ENCODE data around the gene CYP11A1. TPM values are rescaled to one million over a fixed set of nuclear protein-coding genes. Genes with fewer than 3 reads are reported as not detected.

Gene CYP11A1
- total and polyA plus RNA-seq, 10 of the 15 experiments (the other 5 are each of a cell fraction or from before 2014, with no cell fraction given): 0.11 to 1.2 (median 0.23) TPM; not detected in 5

DNA sequence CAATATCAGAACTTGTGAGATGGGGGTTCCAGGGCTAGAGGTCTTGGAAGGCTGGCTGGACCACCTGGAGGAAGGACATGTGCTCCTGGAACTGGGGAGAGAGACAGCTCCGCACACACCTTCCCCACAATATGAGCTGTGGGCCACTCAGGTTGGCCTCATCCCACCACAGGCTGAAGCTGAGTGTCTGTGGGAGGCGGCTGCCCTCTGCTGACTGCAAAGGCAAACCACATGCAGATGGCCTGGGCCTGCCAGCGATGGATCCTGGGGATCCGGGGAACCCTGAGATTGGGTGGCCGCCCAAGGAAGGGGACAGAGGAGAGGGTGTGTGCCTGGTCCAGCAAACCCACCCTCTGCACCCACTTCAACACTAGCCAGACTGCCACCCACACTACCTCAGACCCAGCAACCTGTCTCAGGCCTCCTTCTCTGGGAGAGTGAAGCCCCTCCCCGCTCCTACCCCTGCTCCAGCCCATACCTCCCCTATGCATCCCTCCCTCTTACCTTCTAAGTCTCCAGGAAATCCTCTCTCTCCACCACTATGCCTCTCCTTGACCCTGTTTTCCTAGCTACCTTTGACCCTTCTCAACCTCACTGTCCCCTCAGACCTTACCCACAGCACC lies 44.8 kb downstream of the CYP11A1 start:
- intact Hi-C loops (cut with micrococcal nuclease; ENCODE audit: unreplicated experiment) (loop anchor here (1.0 kb wide), 2 partner anchors 195 to 268 kb away; no protein-coding TSS in a partner anchor), in situ Hi-C loops (cut with MboI) (no loop called here)
- Histone ChIP-seq H3K79me2 (ENCODE audit: control insufficient read depth, insufficient read depth, low read length) (no peaks in the 10 kb centered on the region), H3K4me2 (ENCODE audit: control insufficient read depth, insufficient read depth) (no peak overlapping the region), H3K27ac (ENCODE audit: control insufficient read depth, insufficient read depth) (no peak overlapping the region), H4K20me1 (ENCODE audit: control insufficient read depth, insufficient read depth) (no peaks in the 10 kb centered on the region), H3K9me3 (replicated peaks; ENCODE audit: control insufficient read depth, insufficient read depth, low read length) (no peaks in the 10 kb centered on the region), H2AFZ (ENCODE audit: control insufficient read depth, low read depth, low read length) (no peak overlapping the region), H3K27me3 (replicated peaks in 1 of 2; ENCODE audit: control insufficient read depth in 2 of 2, insufficient read depth in 2 of 2, low read length in 1 of 2) (no peaks in the 10 kb centered on the region), H3K4me1 (ENCODE audit: control insufficient read depth, insufficient read depth, low read length) (peaks cover 27% of the 10 kb centered on the region), H3K4me3 (no peak overlapping the region), H3K36me3 (ENCODE audit: control insufficient read depth in 2 of 2, insufficient read depth in 2 of 2, low read length in 1 of 2) (no peaks in the 10 kb centered on the region), H3K9ac (ENCODE audit: control insufficient read depth, insufficient read depth, low read length) (no peak overlapping the region)
- RAD21 ChIA-PET (ENCODE audit: unreplicated experiment): interaction anchor here (0.5 to 2.1 kb wide), 9 partner anchors 10 to 373 kb away, joined by 3 to 12 read pairs (median 4); no protein-coding TSS in a partner anchor
- FAIRE-seq: peak; percentile 72
- CTCF ChIA-PET: interaction anchor here (0.7 to 5.2 kb wide), 20 partner anchors 8 to 349 kb away, joined by 3 to 147 read pairs (median 4); partner anchors contain the start of gene ISLR2
- peak; percentile 95 for ATAC-seq
- 28% methylated on average over 6 of the region's 6 CpGs for WGBS (ENCODE audit: insufficient coverage, insufficient replicate concordance, low lambda C conversion rate, missing lambda C conversion rate)
- POLR2A ChIA-PET: no interaction called here
- BruUV-seq (replicated peaks): no TSS peak
- SMC1A ChIA-PET (ENCODE audit: uncharacterized antibody, unreplicated experiment): interaction anchor here (0.7 to 3.6 kb wide), 7 partner anchors 11 to 350 kb away, joined by 3 to 23 read pairs (median 4); no protein-coding TSS in a partner anchor
- no peak for DNase-seq (ENCODE audit: low read depth, low spot score)
- TF ChIP-seq POU2F2 (IDR thresholded peaks at IDR 0.05; ENCODE audit: borderline replicate concordance, low read depth, low read length) (peak; percentile 85; the same call in 1 of the 3 replicates), CBFB (IDR thresholded peaks at IDR 0.05; ENCODE audit: low read depth) (peak; percentile 56; the same call in 1 of the 2 replicates), NR2C1 (IDR thresholded peaks at IDR 0.05) (no peak), GABPA (IDR thresholded peaks at IDR 0.05; ENCODE audit: low read depth) (no peak), YY1 (IDR thresholded peaks at IDR 0.05; ENCODE audit: low read depth, low read length) (peak; percentile 61; the same call in 1 of the 2 replicates), BHLHE40 (IDR thresholded peaks at IDR 0.05; ENCODE audit: borderline replicate concordance in 1 of 2, low read depth in 2 of 2, low read length in 1 of 2) (peak; percentile 15 to 22; a peak in 1 of 4 replicates), RAD21 (IDR thresholded peaks at IDR 0.05; ENCODE audit: insufficient read depth, low read depth, low read length) (peak; percentile 91), EZH2 (IDR thresholded peaks at IDR 0.05; ENCODE audit: borderline replicate concordance, control insufficient read depth, low read depth, low read length) (no peak), RUNX3 (IDR thresholded peaks at IDR 0.05; ENCODE audit: low read length) (peak; percentile 87), ZNF207 (IDR thresholded peaks at IDR 0.05; ENCODE audit: borderline replicate concordance) (no peak), LARP7 (IDR thresholded peaks at IDR 0.05) (0 out of 2 replicates have a peak, but pooled peaks have one; percentile 35), SMC3 (IDR thresholded peaks at IDR 0.05; ENCODE audit: borderline replicate concordance, low read length) (peak; percentile 82), SMAD1 (IDR thresholded peaks at IDR 0.05; ENCODE audit: low read depth, partially characterized antibody) (no peak), SMARCA5 (IDR thresholded peaks at IDR 0.05) (peak; percentile 66; the same call in 1 of the 2 replicates), IKZF1 (conservative IDR thresholded peaks at IDR 0.05) (no peak)
- TF ChIP-seq, protein P1, sequence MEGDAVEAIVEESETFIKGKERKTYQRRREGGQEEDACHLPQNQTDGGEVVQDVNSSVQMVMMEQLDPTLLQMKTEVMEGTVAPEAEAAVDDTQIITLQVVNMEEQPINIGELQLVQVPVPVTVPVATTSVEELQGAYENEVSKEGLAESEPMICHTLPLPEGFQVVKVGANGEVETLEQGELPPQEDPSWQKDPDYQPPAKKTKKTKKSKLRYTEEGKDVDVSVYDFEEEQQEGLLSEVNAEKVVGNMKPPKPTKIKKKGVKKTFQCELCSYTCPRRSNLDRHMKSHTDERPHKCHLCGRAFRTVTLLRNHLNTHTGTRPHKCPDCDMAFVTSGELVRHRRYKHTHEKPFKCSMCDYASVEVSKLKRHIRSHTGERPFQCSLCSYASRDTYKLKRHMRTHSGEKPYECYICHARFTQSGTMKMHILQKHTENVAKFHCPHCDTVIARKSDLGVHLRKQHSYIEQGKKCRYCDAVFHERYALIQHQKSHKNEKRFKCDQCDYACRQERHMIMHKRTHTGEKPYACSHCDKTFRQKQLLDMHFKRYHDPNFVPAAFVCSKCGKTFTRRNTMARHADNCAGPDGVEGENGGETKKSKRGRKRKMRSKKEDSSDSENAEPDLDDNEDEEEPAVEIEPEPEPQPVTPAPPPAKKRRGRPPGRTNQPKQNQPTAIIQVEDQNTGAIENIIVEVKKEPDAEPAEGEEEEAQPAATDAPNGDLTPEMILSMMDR (IDR thresholded peaks at IDR 0.05 in 2 of 3, conservative IDR thresholded peaks at IDR 0.05 in 1 of 3; ENCODE audit: control insufficient read depth in 2 of 3, extremely low read depth in 1 of 3, insufficient read depth in 1 of 3, low read depth in 3 of 3, low read length in 3 of 3): peak; percentile 94 to 96 (median 94)
- TF ChIP-seq, protein P2, sequence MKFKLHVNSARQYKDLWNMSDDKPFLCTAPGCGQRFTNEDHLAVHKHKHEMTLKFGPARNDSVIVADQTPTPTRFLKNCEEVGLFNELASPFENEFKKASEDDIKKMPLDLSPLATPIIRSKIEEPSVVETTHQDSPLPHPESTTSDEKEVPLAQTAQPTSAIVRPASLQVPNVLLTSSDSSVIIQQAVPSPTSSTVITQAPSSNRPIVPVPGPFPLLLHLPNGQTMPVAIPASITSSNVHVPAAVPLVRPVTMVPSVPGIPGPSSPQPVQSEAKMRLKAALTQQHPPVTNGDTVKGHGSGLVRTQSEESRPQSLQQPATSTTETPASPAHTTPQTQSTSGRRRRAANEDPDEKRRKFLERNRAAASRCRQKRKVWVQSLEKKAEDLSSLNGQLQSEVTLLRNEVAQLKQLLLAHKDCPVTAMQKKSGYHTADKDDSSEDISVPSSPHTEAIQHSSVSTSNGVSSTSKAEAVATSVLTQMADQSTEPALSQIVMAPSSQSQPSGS (IDR thresholded peaks at IDR 0.05; ENCODE audit: low read length): no peak
- TF ChIP-seq, protein P3, sequence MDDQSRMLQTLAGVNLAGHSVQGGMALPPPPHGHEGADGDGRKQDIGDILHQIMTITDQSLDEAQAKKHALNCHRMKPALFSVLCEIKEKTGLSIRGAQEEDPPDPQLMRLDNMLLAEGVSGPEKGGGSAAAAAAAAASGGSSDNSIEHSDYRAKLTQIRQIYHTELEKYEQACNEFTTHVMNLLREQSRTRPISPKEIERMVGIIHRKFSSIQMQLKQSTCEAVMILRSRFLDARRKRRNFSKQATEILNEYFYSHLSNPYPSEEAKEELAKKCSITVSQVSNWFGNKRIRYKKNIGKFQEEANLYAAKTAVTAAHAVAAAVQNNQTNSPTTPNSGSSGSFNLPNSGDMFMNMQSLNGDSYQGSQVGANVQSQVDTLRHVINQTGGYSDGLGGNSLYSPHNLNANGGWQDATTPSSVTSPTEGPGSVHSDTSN (IDR thresholded peaks at IDR 0.05; ENCODE audit: insufficient replicate concordance, low read depth, low read length): no peak
- TF ChIP-seq, protein P4, sequence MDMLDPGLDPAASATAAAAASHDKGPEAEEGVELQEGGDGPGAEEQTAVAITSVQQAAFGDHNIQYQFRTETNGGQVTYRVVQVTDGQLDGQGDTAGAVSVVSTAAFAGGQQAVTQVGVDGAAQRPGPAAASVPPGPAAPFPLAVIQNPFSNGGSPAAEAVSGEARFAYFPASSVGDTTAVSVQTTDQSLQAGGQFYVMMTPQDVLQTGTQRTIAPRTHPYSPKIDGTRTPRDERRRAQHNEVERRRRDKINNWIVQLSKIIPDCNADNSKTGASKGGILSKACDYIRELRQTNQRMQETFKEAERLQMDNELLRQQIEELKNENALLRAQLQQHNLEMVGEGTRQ (IDR thresholded peaks at IDR 0.05; ENCODE audit: borderline replicate concordance, low read depth, low read length): no peak
